MCF 10A (cell line): Measurements from ENCODE around the gene CMTM1. TPM values are rescaled to one million over a fixed set of nuclear protein-coding genes. Genes with fewer than 3 reads are reported as not detected.
A peak's percentile ranks its signal among the peaks of the same experiment; 100 is the strongest.

Source experiments
- BruUV-seq: library from RNA; stranded (reverse); fragments of 400-500 nt; replicated peaks from 2 replicates; lab custom pipeline; 2021; lab: Mats Ljungman, UMichigan
- CTCF ChIA-PET: fragments of 300-600 bp; sonication (Branson Sonifier 250); formaldehyde crosslinking; extraction: SDS; loops from one replicate; lab custom pipeline; 2021; ENCODE audit warnings: antibody characterized with exemption, inconsistent platforms; lab: Yijun Ruan, JAX
- POLR2A ChIA-PET: fragments of 300-600, 350-650 bp; sonication (Branson Sonifier 250); formaldehyde crosslinking; extraction: SDS; loops from one replicate; lab custom pipeline; 2020; ENCODE audit warnings: antibody characterized with exemption, inconsistent platforms; lab: Yijun Ruan, JAX
- DNase-seq: peaks from one replicate; pipeline ENCODE4 v3.0.0-alpha.2; 2018; ENCODE audit not compliant: unreplicated experiment
- H3K27ac Mint-ChIP-seq: one replicate; pipeline ENCODE4 v1.8.0; 2022; ENCODE audit warnings: mild to moderate bottlenecking, low read depth, mixed read lengths; ENCODE audit not compliant: unreplicated experiment
- H3K27me3 Mint-ChIP-seq: one replicate; pipeline ENCODE4 v1.8.0; 2022; ENCODE audit warnings: mixed read lengths; ENCODE audit not compliant: insufficient read depth, unreplicated experiment
- H3K36me3 Mint-ChIP-seq: one replicate; pipeline ENCODE4 v1.8.0; 2022; ENCODE audit warnings: mild to moderate bottlenecking, moderate library complexity, mixed read lengths; ENCODE audit not compliant: insufficient read depth, unreplicated experiment
- H3K4me1 Mint-ChIP-seq: one replicate; pipeline ENCODE4 v1.8.0; 2022; ENCODE audit warnings: mixed read lengths; ENCODE audit not compliant: insufficient read depth, unreplicated experiment
- H3K4me3 Mint-ChIP-seq: one replicate; pipeline ENCODE4 v1.8.0; 2022; ENCODE audit warnings: mild to moderate bottlenecking, moderate library complexity, mixed read lengths; ENCODE audit not compliant: unreplicated experiment
- H3K9me3 Mint-ChIP-seq: one replicate; pipeline ENCODE4 v1.8.0; 2022; ENCODE audit warnings: mixed read lengths; ENCODE audit not compliant: unreplicated experiment
- CTCF ChIP-seq: fragments of 200-600 bp; IDR thresholded peaks from one replicate; pipeline ENCODE4 v1.8.0; 2022; ENCODE audit warnings: antibody characterized with exemption, mild to moderate bottlenecking; ENCODE audit not compliant: unreplicated experiment
- intact Hi-C: fragments of 100-400 bp; cut with micrococcal nuclease; formaldehyde crosslinking; loops from 2 replicates; pipeline ENCODE4 v1.14.1; 2022
- total RNA-seq: library from RNA; stranded (reverse); gene quantifications from 2 replicates; pipeline ENCODE4 v1.2.3, GENCODE V29; 2022

The CMTM1 gene
- total RNA-seq, 1 experiment from 2014 or later, result 2.1 TPM

DNA sequence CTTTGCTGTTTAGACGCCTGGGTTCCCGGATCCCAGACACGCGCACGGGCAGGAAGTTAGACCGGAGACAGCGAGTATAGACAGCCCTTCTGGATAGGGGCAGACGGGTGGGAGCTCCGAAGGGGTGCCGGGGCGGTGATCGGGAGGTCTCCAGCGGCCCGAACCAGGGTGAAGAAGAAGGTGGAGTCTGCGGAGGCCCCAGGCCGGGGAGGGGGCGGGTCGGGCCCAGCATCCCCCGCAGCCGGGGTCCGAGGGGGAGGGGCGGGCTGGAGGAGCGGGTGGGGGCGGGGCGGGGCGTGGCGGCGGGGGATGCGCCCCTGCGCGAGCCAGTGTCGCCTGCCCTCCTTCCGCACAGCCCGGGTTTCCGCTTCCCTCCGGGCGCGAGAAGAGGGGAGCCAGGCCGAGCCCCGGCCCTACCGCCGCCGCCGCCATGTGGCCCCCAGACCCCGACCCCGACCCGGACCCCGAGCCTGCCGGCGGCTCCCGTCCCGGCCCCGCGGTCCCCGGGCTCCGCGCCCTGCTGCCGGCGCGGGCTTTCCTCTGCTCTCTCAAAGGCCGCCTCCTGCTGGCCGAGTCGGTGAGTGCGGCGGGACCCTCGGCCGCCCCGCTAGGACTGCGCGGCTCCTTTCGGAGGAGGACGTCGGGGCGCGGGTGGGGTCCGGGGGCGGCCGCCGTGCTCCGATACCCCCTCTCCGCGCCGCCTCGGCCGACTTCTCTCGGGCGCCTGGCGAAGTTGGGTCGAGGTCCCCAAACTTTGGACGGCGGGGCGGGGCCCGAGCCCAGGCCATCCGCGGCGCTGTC is 38.3 kb downstream of the CMTM1 start, which contains the start of gene CMTM3:
TSS of gene CMTM3 (plus strand) at position 329 of the 801 bp plus-strand sequence. CDS start at position 431, 102 bp downstream.
- Mint-ChIP-seq H3K4me3 (peak within 1 kb of the TSS; percentile 73), H3K27me3 (peaks cover 8% of the 10 kb centered on the region), H3K9me3 (no peaks in the 10 kb centered on the region), H3K27ac (peak within 1 kb of the TSS; percentile 80), H3K4me1 (peaks cover 15% of the 10 kb centered on the region), H3K36me3 (peaks cover 7% of the 10 kb centered on the region)
- peak; percentile 40 for DNase-seq
- ChIA-PET CTCF (interaction anchor here (0.6 to 1.4 kb wide), 10 partner anchors 31 to 227 kb away, joined by 3 to 6 read pairs (median 3); no protein-coding TSS in a partner anchor), POLR2A (interaction anchor here (0.5 kb wide), 1 partner anchor 151 kb away, joined by 3 read pairs; no protein-coding TSS in a partner anchor)
- BruUV-seq, result no TSS peak
- peak; percentile 77 for TF ChIP-seq CTCF
- intact Hi-C loops, result loop anchor here (2.0 to 10.0 kb wide), 3 partner anchors 122 to 198 kb away; partner anchors contain the start of gene DYNC1LI2

DNA sequence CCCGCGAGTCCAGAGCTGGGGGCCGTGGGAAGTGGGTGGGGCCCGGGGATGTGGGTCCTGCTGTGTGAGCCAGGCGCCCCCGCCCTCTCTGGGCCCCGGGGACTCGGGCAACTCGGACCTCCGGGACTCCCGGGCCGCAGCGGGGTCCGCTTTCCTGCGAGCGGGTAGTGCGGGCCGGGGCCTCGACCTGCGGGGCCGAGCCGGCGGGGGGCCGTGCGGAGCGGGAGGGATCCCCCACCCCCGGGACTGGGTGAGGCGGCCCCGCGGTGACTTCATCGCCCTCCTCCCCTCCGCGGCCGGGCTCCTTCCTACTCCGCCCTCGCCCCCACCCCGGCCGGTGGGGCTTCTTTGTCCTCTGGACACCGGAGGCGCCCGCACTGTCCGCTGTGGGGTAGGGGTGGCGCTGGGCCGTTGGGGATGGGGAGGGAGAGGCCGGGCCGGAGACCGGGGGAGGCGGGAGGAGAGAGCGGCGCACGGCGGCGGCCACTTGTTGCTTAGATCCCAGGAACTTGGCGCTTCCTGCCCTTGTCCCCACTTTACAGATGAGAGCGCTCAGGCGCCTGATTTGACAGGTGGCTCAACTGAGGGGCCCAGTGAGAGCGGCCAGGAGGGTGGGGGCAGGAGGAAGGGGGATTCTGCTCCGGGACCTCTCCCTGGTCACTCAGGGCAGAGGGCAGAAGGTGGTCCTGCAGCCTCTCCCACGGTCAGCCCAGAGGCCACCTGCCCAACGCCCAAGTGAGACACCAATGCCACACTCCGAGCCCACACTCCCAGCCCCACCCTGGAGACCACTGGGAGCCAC is 39.1 kb downstream of the CMTM1 start:
- peak overlapping the region; percentile 35 for H3K27ac Mint-ChIP-seq
- peak overlapping the region; percentile 73 for H3K4me3 Mint-ChIP-seq
- peaks cover 15% of the 10 kb centered on the region for H3K4me1 Mint-ChIP-seq
- no TSS peak for BruUV-seq
- ChIA-PET POLR2A (no interaction called here), CTCF (interaction anchor here (0.6 to 0.9 kb wide), 2 partner anchors 32 to 128 kb away, joined by 3 read pairs; no protein-coding TSS in a partner anchor)
- H3K36me3 Mint-ChIP-seq, result peaks cover 7% of the 10 kb centered on the region
- intact Hi-C loops, result loop anchor here (2.0 to 10.0 kb wide), 2 partner anchors 149 to 199 kb away; partner anchors contain the start of gene DYNC1LI2
- H3K9me3 Mint-ChIP-seq, result no peaks in the 10 kb centered on the region
- H3K27me3 Mint-ChIP-seq, result no peaks in the 10 kb centered on the region
- DNase-seq, result no peak
- TF ChIP-seq CTCF, result no peak

DNA sequence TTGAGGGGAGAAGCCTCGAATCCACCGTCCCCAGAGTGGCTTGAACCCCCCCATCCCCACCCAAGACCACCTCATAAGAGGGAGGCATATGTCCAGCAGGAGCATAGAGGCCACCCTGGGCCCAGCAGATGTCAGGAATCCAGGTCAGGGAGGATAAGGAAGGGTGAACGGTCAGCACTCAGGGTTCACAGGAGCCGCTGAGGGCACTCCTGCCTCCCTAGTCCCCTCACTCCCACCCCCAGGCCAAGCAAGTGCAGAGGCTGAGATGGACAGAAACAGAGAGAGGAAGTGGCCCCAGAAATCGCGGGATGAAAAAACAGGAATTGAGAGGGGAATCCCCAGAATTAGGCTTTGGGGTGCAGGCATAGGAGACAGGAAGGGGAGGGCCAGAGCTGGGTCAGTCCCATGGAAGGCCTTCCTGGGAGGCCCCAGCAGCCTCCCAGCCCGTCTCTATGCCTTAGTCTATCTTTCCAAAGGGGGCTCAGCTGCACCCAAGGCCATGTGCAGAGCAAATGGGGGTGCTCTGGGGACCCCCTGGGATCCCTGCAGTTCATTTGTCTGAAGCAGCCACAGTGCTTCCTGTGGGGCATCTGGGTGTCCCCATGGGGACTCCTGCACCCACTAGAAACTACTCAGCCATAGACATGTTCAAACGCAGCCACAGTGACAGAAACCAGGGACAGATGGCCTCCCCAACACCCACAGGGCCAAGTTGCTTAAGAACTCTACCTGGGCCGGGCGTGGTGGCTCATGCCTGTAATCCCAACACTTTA is 39.9 kb downstream of the CMTM1 start:
- H3K36me3 Mint-ChIP-seq, result peaks cover 13% of the 10 kb centered on the region
- H3K9me3 Mint-ChIP-seq, result no peaks in the 10 kb centered on the region

More for the DNA sequence above, 39.9 kb downstream of the CMTM1 start:
- peak overlapping the region; percentile 41 for H3K4me3 Mint-ChIP-seq
- peak overlapping the region; percentile 35 for H3K27ac Mint-ChIP-seq
- ChIA-PET POLR2A (interaction anchor here (1.2 to 3.3 kb wide), 2 partner anchors 12 to 44 kb away, joined by 4 to 17 read pairs; no protein-coding TSS in a partner anchor), CTCF (interaction anchor here (0.7 to 5.5 kb wide), 8 partner anchors 20 to 218 kb away, joined by 3 to 56 read pairs (median 3); no protein-coding TSS in a partner anchor)
- no TSS peak for BruUV-seq
- no peak for DNase-seq
- no peaks in the 10 kb centered on the region for H3K27me3 Mint-ChIP-seq
- no peak for TF ChIP-seq CTCF
- intact Hi-C loops, result loop anchor here (2.0 to 10.0 kb wide), 2 partner anchors 149 to 199 kb away; partner anchors contain the start of gene DYNC1LI2
- H3K4me1 Mint-ChIP-seq, result peaks cover 15% of the 10 kb centered on the region
